PC-3 (cell line): ENCODE measurements around the gene SLC22A13.
"Not testable (repeated sequence)": the region's sequence is repeated elsewhere in the genome, so short reads cannot be mapped to it uniquely, and the experiment has no call there.

Experiments
- EZH2 ChIP-seq: fragments of 300-600 bp; sonication (generic); IDR thresholded peaks from one replicate; pipeline ENCODE4 v1.6.1; 2017; ENCODE audit warnings: antibody characterized with exemption, mild to moderate bottlenecking, low read length; ENCODE audit not compliant: unreplicated experiment
- EZH2phosphoT487 ChIP-seq: fragments of 300-600 bp; sonication (generic); IDR thresholded peaks from 2 replicates; pipeline ENCODE4 v1.6.1; 2018; ENCODE audit warnings: mild to moderate bottlenecking, antibody characterized with exemption, low read length, borderline replicate concordance
- TF ChIP-seq, protein P1 (sequence below): fragments of 300-600 bp; sonication (generic); conservative IDR thresholded peaks from 2 replicates; pipeline ENCODE4 v1.5.1; 2017; ENCODE audit warnings: antibody characterized with exemption, low read depth, mild to moderate bottlenecking, low read length

DNA sequence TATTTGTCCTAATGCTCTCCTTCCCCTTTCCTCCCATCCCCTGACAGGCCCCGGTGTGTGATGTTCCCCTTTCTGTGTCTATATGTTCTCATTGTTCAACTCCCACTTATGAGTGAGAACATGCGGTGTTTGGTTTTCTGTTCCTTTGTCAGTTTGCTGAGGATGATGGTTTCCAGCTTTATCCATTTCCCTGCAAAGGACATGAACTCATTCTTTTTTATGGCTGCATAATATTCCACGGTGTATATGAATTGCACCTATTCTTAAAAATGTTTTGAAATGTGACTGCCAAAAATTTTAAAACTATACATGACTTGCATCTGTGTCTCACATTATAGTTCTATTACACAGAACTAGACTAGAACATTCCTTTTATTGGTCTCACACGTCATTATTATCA lies 55.0 kb downstream of the SLC22A13 start:
- TF ChIP-seq, protein P1, sequence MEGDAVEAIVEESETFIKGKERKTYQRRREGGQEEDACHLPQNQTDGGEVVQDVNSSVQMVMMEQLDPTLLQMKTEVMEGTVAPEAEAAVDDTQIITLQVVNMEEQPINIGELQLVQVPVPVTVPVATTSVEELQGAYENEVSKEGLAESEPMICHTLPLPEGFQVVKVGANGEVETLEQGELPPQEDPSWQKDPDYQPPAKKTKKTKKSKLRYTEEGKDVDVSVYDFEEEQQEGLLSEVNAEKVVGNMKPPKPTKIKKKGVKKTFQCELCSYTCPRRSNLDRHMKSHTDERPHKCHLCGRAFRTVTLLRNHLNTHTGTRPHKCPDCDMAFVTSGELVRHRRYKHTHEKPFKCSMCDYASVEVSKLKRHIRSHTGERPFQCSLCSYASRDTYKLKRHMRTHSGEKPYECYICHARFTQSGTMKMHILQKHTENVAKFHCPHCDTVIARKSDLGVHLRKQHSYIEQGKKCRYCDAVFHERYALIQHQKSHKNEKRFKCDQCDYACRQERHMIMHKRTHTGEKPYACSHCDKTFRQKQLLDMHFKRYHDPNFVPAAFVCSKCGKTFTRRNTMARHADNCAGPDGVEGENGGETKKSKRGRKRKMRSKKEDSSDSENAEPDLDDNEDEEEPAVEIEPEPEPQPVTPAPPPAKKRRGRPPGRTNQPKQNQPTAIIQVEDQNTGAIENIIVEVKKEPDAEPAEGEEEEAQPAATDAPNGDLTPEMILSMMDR = not testable (repeated sequence)
- not testable (repeated sequence) for TF ChIP-seq EZH2phosphoT487, EZH2
